ENCODE results near the gene SLC15A3.

The SLC15A3 gene

DNA sequence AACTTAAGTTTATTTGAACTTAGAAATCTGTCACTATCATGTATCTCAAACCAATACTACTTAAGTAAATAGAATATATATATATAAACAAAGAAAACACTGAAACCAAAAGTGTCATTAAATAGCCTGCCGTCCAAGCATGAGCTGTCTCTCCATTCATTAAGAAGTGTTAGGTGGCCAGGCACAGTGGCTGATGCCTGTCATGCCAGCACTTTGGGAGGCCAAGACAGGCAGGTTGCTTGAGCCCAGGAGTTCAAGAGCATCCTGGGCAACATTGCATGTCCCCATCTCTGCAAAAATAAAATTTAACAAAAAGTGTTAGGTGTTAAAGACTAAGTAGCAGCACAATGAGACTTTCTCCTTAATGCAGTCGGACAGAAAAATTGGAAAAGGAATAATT lies 33.5 kb upstream of the SLC15A3 start:
- TF ChIP-seq, protein P1, sequence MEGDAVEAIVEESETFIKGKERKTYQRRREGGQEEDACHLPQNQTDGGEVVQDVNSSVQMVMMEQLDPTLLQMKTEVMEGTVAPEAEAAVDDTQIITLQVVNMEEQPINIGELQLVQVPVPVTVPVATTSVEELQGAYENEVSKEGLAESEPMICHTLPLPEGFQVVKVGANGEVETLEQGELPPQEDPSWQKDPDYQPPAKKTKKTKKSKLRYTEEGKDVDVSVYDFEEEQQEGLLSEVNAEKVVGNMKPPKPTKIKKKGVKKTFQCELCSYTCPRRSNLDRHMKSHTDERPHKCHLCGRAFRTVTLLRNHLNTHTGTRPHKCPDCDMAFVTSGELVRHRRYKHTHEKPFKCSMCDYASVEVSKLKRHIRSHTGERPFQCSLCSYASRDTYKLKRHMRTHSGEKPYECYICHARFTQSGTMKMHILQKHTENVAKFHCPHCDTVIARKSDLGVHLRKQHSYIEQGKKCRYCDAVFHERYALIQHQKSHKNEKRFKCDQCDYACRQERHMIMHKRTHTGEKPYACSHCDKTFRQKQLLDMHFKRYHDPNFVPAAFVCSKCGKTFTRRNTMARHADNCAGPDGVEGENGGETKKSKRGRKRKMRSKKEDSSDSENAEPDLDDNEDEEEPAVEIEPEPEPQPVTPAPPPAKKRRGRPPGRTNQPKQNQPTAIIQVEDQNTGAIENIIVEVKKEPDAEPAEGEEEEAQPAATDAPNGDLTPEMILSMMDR (conservative IDR thresholded peaks at IDR 0.05; ENCODE audit: low read depth, low read length), result no peak
- DNase-seq (ENCODE audit: low read depth), result no peak
- no peak overlapping the region for H3K4me3 ChIP-seq (ENCODE audit: low read depth, low read length)

DNA sequence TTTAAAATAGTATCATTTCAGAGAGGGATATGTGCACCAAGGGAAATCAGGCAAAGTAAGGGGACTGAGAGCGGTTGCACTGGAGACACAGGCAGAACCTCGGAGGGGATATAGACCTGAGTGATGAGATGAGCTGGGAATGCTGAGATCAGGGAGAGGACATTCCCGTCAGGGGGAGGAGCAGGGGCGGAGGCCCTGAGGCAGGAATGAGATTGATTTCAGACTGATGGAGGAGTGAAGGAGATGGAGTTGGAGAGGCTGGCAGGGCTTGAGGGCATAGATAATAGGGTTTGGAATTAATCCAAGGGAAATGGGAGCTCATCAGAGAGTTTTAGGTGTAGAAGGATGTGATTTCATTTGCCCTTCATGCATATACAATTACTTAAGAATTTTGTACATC lies 32.7 kb upstream of the SLC15A3 start:
- TF ChIP-seq, protein P1 (conservative IDR thresholded peaks at IDR 0.05; ENCODE audit: low read depth, low read length), result no peak
- H3K4me3 ChIP-seq (ENCODE audit: low read depth, low read length), result no peak overlapping the region
- DNase-seq (ENCODE audit: low read depth), result no peak

DNA sequence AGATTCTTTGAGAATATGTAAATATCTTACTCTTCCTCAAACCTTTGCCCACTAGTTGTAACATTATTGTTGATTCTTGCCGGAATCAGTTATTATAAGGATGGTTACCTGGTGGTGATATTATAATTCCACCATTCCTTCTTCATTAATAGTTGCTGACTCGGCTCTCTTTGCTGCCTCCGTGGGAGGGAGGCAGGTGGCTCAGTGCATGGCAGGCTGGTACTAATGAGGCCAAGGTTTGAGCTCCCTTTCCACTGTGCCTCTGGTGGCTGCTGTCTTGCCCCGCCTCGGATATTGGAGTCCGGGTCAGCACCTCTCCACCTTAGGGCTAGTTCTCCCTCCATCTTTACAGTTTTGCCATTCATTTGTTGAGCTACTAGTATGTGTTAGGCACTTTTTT lies 32.2 kb upstream of the SLC15A3 start:
- H3K4me3 ChIP-seq (ENCODE audit: low read depth, low read length), result no peak overlapping the region
- DNase-seq (ENCODE audit: low read depth), result no peak

DNA sequence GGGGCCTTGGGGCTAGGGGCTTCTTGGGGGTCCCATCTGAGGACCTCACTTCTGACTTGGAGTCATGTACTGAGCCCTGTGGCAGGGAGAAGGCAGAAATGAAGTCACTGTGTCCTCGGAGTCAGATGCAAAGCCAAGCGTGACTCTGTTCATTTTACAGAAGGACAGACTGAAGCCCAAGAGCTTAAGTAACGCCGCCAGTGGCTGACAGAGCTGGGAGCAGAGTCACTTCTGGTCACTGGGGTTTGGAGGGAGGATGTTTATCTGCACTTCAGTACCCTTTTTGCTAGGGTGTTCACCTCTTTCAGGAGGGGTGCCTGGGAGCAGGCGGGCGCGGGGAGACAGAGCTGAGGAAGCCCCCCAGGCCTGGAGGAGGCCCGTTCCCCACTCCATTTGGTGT lies 30.2 kb upstream of the SLC15A3 start:
- TF ChIP-seq, protein P1 (conservative IDR thresholded peaks at IDR 0.05; ENCODE audit: low read depth, low read length), result no peak
- no peak for DNase-seq (ENCODE audit: low read depth)
- no peak overlapping the region for H3K4me3 ChIP-seq (ENCODE audit: low read depth, low read length)

More for the DNA sequence above, 32.2 kb upstream of the SLC15A3 start:
- TF ChIP-seq, protein P1 (conservative IDR thresholded peaks at IDR 0.05; ENCODE audit: low read depth, low read length), result no peak

DNA sequence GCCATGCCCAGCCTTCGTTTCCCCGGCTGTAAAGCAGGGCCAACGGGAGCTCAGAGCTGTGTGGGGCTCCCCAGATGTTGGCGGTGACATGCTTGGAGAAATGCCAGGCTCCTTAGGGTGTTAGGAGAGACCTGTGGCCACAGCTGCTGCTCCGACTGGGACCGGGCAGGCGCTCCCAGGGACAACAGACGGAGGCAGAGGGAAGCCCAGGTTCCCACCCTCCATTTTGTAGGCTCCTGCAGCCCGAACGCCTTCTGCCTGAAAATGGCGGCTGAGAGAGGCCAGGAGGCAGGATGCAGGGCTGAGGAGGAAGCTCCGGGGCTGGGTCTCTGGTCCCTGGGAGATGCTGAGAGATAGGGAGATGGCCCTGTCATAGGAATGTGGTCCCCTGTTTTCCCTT lies 29.5 kb upstream of the SLC15A3 start:
- DNase-seq (ENCODE audit: low read depth), result no peak
- no peak overlapping the region for H3K4me3 ChIP-seq (ENCODE audit: low read depth, low read length)
- TF ChIP-seq, protein P1 (conservative IDR thresholded peaks at IDR 0.05; ENCODE audit: low read depth, low read length), result no peak

DNA sequence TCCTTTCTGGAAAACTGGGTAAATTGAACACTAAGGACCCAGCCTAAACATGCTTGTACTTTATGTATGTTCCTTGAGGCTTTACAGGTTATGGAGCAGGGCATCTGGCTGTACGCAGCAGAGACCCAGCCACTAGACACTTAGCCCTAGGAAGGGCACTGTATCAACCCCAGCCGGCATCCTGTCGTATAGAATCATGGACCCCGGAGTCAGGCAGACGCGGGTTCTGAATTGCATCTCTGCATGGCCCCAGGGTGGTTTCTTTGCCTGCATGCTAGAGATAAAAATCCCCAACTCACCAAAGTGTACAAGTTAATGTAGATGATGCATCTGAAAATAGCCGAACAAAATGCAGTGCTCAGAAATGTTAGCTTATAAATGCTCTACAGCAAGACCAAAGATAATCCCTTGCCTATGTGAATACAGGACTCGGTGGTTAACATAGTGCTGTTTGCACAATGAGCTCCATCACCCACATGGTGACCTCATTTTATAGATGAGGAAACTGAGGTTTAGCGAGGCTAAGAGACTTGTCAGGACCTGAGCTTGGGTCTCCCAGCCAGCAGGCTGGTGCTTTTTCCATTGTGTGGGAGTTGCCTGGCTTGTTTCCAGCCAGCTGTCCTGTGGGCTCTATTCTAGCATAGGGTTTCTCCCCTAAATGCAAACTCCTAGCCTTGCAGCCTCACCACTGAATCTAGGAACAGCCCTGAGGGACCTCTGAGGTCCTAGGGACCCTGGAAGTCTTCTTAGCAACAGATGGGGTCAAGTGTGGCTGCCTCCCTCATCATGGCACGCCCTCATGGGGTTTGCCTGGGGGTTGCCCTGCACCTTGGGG lies 26.8 kb upstream of the SLC15A3 start:
- H3K4me3 ChIP-seq (ENCODE audit: low read depth, low read length), result no peak overlapping the region
- TF ChIP-seq, protein P1 (conservative IDR thresholded peaks at IDR 0.05; ENCODE audit: low read depth, low read length), result no peak

DNA sequence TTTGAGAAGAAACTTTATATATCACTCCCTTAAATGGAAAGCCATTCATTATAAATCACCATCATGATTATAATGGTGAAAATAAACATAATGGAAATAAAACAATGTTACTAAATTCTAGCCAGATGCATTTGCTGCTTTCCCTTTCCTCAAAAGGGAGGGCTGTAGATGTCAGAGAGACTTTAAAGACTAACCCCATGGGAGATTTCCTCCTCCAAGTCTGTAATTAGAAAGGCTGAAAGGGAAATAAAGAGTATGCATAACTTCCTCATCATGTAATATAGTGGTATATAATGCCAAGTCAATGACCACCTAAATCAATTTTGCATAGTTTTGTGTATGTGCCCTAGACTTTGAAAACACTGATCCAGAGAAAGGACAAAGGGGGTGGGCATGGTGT lies 25.9 kb upstream of the SLC15A3 start:
- H3K4me3 ChIP-seq (ENCODE audit: low read depth, low read length), result no peak overlapping the region
- TF ChIP-seq, protein P1 (conservative IDR thresholded peaks at IDR 0.05; ENCODE audit: low read depth, low read length), result no peak
- no peak for DNase-seq (ENCODE audit: low read depth)

More for the DNA sequence above, 26.8 kb upstream of the SLC15A3 start:
- no peak for DNase-seq (ENCODE audit: low read depth)
